Nephron progenitor cell (in vitro differentiated cells): Measurements from ENCODE around the gene ZMIZ1.

Experiments
- DNase-seq: peaks from one replicate; pipeline ENCODE4 v3.0.0; 2021
- H3K27ac Mint-ChIP-seq: 2 replicates; pipeline ENCODE4 v1.8.0; 2021; ENCODE audit warnings: mild to moderate bottlenecking, moderate library complexity, mixed read lengths
- H3K27me3 Mint-ChIP-seq: 2 replicates; pipeline ENCODE4 v1.8.0; 2021; ENCODE audit warnings: mild to moderate bottlenecking, low read depth, mixed read lengths; ENCODE audit not compliant: poor library complexity
- H3K36me3 Mint-ChIP-seq: 2 replicates; pipeline ENCODE4 v1.8.0; 2021; ENCODE audit warnings: low read depth, mixed read lengths
- H3K4me1 Mint-ChIP-seq: 2 replicates; pipeline ENCODE4 v1.8.0; 2021; ENCODE audit warnings: mixed read lengths
- H3K4me3 Mint-ChIP-seq: 2 replicates; pipeline ENCODE4 v1.8.0; 2021; ENCODE audit warnings: mild to moderate bottlenecking, moderate library complexity, mixed read lengths
- H3K9me3 Mint-ChIP-seq: 2 replicates; pipeline ENCODE4 v1.8.0; 2021; ENCODE audit warnings: mild to moderate bottlenecking, moderate library complexity, mixed read lengths
- TF ChIP-seq, protein P1 (sequence below): fragments of 200-600 bp; sonication (generic); IDR thresholded peaks from 2 replicates; pipeline ENCODE4 v1.5.0; 2021; ENCODE audit warnings: antibody characterized with exemption

The ZMIZ1 gene

GRCh38 chr10:79305515-79305914 lies 236.7 kb downstream of the ZMIZ1 start:
- Mint-ChIP-seq H3K9me3 (no peaks in the 10 kb centered on the region), H3K4me1 (peaks cover 17% of the 10 kb centered on the region), H3K4me3 (no peak overlapping the region), H3K27ac (no peak overlapping the region), H3K27me3 (no peaks in the 10 kb centered on the region), H3K36me3 (peaks cover 41% of the 10 kb centered on the region)
- TF ChIP-seq, protein P1, sequence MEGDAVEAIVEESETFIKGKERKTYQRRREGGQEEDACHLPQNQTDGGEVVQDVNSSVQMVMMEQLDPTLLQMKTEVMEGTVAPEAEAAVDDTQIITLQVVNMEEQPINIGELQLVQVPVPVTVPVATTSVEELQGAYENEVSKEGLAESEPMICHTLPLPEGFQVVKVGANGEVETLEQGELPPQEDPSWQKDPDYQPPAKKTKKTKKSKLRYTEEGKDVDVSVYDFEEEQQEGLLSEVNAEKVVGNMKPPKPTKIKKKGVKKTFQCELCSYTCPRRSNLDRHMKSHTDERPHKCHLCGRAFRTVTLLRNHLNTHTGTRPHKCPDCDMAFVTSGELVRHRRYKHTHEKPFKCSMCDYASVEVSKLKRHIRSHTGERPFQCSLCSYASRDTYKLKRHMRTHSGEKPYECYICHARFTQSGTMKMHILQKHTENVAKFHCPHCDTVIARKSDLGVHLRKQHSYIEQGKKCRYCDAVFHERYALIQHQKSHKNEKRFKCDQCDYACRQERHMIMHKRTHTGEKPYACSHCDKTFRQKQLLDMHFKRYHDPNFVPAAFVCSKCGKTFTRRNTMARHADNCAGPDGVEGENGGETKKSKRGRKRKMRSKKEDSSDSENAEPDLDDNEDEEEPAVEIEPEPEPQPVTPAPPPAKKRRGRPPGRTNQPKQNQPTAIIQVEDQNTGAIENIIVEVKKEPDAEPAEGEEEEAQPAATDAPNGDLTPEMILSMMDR = no peak
- DNase-seq = no peak

- H3K4me1 Mint-ChIP-seq = peaks cover 21% of the 10 kb centered on the region
- no peak overlapping the region for H3K27ac Mint-ChIP-seq
- no peaks in the 10 kb centered on the region for H3K27me3 Mint-ChIP-seq
- H3K36me3 Mint-ChIP-seq = peaks cover 41% of the 10 kb centered on the region
- H3K9me3 Mint-ChIP-seq = no peaks in the 10 kb centered on the region
- no peak overlapping the region for H3K4me3 Mint-ChIP-seq
- no peak for DNase-seq
- TF ChIP-seq, protein P1 = no peak
Measured at GRCh38 chr10:79305988-79306387, 237.2 kb downstream of the ZMIZ1 start.

DNA sequence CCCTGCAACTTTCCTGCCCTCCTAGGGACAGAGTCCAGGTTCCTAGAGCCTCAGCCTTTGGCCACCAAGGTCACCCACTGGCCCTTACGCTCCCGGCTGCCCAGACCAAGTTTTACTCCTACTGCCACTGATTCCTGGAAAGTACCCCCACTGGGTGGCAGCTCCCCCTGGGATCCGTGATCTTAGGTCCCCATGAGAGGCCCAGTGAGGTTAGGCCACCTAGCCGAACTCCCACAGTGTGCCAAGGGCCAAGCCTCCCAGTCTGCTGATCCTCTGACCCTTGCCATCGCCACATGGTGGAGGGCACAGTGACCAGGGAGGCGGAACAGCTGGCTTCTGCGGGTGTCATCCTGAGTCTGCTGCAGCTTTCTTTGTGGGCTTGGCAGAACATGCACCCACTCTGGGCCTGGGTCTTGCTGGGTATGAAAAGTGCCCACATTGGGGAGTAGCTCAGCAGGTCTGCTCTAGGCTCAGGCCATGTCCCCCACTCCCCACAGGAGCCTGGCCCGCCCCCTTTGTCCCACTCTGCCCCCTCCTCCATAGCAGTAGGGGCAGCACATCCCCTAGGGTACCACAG lies 238.0 kb downstream of the ZMIZ1 start:
- no peaks in the 10 kb centered on the region for H3K27me3 Mint-ChIP-seq
- peaks cover 33% of the 10 kb centered on the region for H3K36me3 Mint-ChIP-seq
- H3K9me3 Mint-ChIP-seq = no peaks in the 10 kb centered on the region
- DNase-seq = no peak
- no peak overlapping the region for H3K4me3 Mint-ChIP-seq
- H3K4me1 Mint-ChIP-seq = peaks cover 21% of the 10 kb centered on the region
- H3K27ac Mint-ChIP-seq = no peak overlapping the region
- TF ChIP-seq, protein P1 = no peak

DNA sequence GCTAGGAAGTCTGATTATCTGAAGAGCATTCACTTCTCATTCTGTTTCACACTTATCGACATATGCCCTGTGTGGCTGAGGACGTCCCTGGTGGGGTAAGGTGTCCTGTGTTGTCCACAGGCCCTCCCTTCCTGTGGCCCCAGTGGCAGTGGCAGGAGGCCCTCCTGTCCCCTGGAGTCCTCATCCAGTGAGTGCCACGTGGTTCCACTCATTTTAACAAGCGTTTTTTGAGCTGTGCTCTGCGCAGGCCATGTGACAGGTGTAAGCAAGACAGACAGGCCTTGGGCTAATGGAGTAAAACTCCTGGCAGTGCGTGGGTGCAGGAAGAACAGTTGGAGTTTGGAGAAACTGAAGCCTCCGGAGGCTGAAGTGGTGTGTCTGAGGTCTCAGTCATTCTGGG lies 239.2 kb downstream of the ZMIZ1 start:
- no peaks in the 10 kb centered on the region for H3K9me3 Mint-ChIP-seq
- H3K4me3 Mint-ChIP-seq = no peak overlapping the region

GRCh38 chr10:79308969-79309665 lies 240.4 kb downstream of the ZMIZ1 start:
- Mint-ChIP-seq H3K9me3 (no peaks in the 10 kb centered on the region), H3K27me3 (no peaks in the 10 kb centered on the region), H3K36me3 (peaks cover 40% of the 10 kb centered on the region), H3K4me3 (no peak overlapping the region), H3K4me1 (peaks cover 37% of the 10 kb centered on the region), H3K27ac (peak overlapping the region; percentile 96)
- DNase-seq = no peak
- TF ChIP-seq, protein P1 = no peak

More for the DNA sequence above, 239.2 kb downstream of the ZMIZ1 start:
- H3K36me3 Mint-ChIP-seq = peaks cover 33% of the 10 kb centered on the region
- H3K4me1 Mint-ChIP-seq = peaks cover 28% of the 10 kb centered on the region
- TF ChIP-seq, protein P1 = no peak
- H3K27ac Mint-ChIP-seq = peak overlapping the region; percentile 41
- no peak for DNase-seq
- no peaks in the 10 kb centered on the region for H3K27me3 Mint-ChIP-seq
